ENCODE measurements around the gene GMPR2.

GMPR2 gene

GRCh38 chr14:24233538-24233866 is 773 bp downstream of the GMPR2 start:
- TF ChIP-seq POLR2AphosphoS5 (IDR thresholded peaks at IDR 0.05; ENCODE audit: borderline replicate concordance, low read depth, low read length): no peak
- TF ChIP-seq FOXP2 (optimal IDR thresholded peaks at IDR 0.05; ENCODE audit: control extremely low read depth, extremely low read length, insufficient read depth): no peak
- TF ChIP-seq EZH2 (IDR thresholded peaks at IDR 0.05): no peak
- H3K9me3 ChIP-seq (ENCODE audit: low read depth, low read length): no peaks in the 10 kb centered on the region
- no peak overlapping the region for H3K27ac ChIP-seq
- H3K9ac ChIP-seq (ENCODE audit: insufficient read length): peak overlapping the region; percentile 93
- peak overlapping the region; percentile 98 for H3K4me3 ChIP-seq
- no peak for DNase-seq (ENCODE audit: low read depth, low spot score)
- H3K36me3 ChIP-seq (ENCODE audit: insufficient read depth, low read length): peaks cover 47% of the 10 kb centered on the region

- TF ChIP-seq EZH2 (IDR thresholded peaks at IDR 0.05): no peak
- Histone ChIP-seq H3K9me3 (ENCODE audit: low read depth, low read length) (no peaks in the 10 kb centered on the region), H3K4me3 (0 out of 2 replicates have a peak overlapping the region, but pooled peaks have one; percentile 12), H3K9ac (ENCODE audit: insufficient read length) (peak overlapping the region; percentile 93), H3K36me3 (ENCODE audit: insufficient read depth, low read length) (peaks cover 56% of the 10 kb centered on the region), H3K27ac (0 out of 2 replicates have a peak overlapping the region, but pooled peaks have one; percentile 21)
- DNase-seq (ENCODE audit: low read depth, low spot score): no peak
These were observed 1.6 kb downstream of the GMPR2 start for GRCh38 chr14:24234095-24235005.

- DNase-seq (ENCODE audit: low read depth, low spot score): no peak
- H3K9ac ChIP-seq (ENCODE audit: insufficient read length): no peak overlapping the region
- H3K9me3 ChIP-seq (ENCODE audit: low read depth, low read length): no peaks in the 10 kb centered on the region
- H3K36me3 ChIP-seq (ENCODE audit: insufficient read depth, low read length): peaks cover 73% of the 10 kb centered on the region
- no peak overlapping the region for H3K4me3 ChIP-seq
- no peak for TF ChIP-seq FOXP2 (optimal IDR thresholded peaks at IDR 0.05; ENCODE audit: control extremely low read depth, extremely low read length, insufficient read depth)
- TF ChIP-seq EZH2 (IDR thresholded peaks at IDR 0.05): no peak
- no peak for TF ChIP-seq POLR2AphosphoS5 (IDR thresholded peaks at IDR 0.05; ENCODE audit: borderline replicate concordance, low read depth, low read length)
- no peak overlapping the region for H3K27ac ChIP-seq
These were observed 3.3 kb downstream of the GMPR2 start for GRCh38 chr14:24235804-24236688.

- no peak overlapping the region for H3K4me3 ChIP-seq
- no peak overlapping the region for H3K9ac ChIP-seq (ENCODE audit: insufficient read length)
- DNase-seq (ENCODE audit: low read depth, low spot score): no peak
- no peak overlapping the region for H3K27ac ChIP-seq
- no peak; the same call in 1 of the 2 replicates for TF ChIP-seq POLR2AphosphoS5 (IDR thresholded peaks at IDR 0.05; ENCODE audit: borderline replicate concordance, low read depth, low read length)
- H3K36me3 ChIP-seq (ENCODE audit: insufficient read depth, low read length): peaks cover 74% of the 10 kb centered on the region
- no peaks in the 10 kb centered on the region for H3K9me3 ChIP-seq (ENCODE audit: low read depth, low read length)
These were observed 4.1 kb downstream of the GMPR2 start for GRCh38 chr14:24236689-24237462.

- no peak overlapping the region for H3K9ac ChIP-seq (ENCODE audit: insufficient read length)
- H3K9me3 ChIP-seq (ENCODE audit: low read depth, low read length): no peaks in the 10 kb centered on the region
- no peak overlapping the region for H3K27ac ChIP-seq
- TF ChIP-seq POLR2AphosphoS5 (IDR thresholded peaks at IDR 0.05; ENCODE audit: borderline replicate concordance, low read depth, low read length) (no peak), FOXP2 (optimal IDR thresholded peaks at IDR 0.05; ENCODE audit: control extremely low read depth, extremely low read length, insufficient read depth) (no peak), EZH2 (IDR thresholded peaks at IDR 0.05) (no peak)
- H3K36me3 ChIP-seq (ENCODE audit: insufficient read depth, low read length): peaks cover 74% of the 10 kb centered on the region
- no peak overlapping the region for H3K4me3 ChIP-seq
- DNase-seq (ENCODE audit: low read depth, low spot score): no peak
These were observed 4.8 kb downstream of the GMPR2 start for GRCh38 chr14:24237463-24237955.

- no peaks in the 10 kb centered on the region for H3K9me3 ChIP-seq (ENCODE audit: low read depth, low read length)
- peaks cover 74% of the 10 kb centered on the region for H3K36me3 ChIP-seq (ENCODE audit: insufficient read depth, low read length)
- H3K4me3 ChIP-seq: no peak overlapping the region
- H3K9ac ChIP-seq (ENCODE audit: insufficient read length): no peak overlapping the region
- no peak overlapping the region for H3K27ac ChIP-seq
- DNase-seq (ENCODE audit: low read depth, low spot score): no peak
- no peak for TF ChIP-seq EZH2 (IDR thresholded peaks at IDR 0.05)
These were observed 5.4 kb downstream of the GMPR2 start for GRCh38 chr14:24238123-24238522.

- Histone ChIP-seq H3K36me3 (ENCODE audit: insufficient read depth, low read length) (peaks cover 74% of the 10 kb centered on the region), H3K9me3 (ENCODE audit: low read depth, low read length) (no peaks in the 10 kb centered on the region)
- TF ChIP-seq FOXP2 (optimal IDR thresholded peaks at IDR 0.05; ENCODE audit: control extremely low read depth, extremely low read length, insufficient read depth) (no peak), EZH2 (IDR thresholded peaks at IDR 0.05) (no peak), POLR2AphosphoS5 (IDR thresholded peaks at IDR 0.05; ENCODE audit: borderline replicate concordance, low read depth, low read length) (no peak)
These were observed 5.9 kb downstream of the GMPR2 start for GRCh38 chr14:24238527-24239037.

More at GRCh38 chr14:24238527-24239037, 5.9 kb downstream of the GMPR2 start:
- Histone ChIP-seq H3K27ac (peak overlapping the region; percentile 46; the same call in 1 of the 2 replicates), H3K4me3 (no peak overlapping the region), H3K9ac (ENCODE audit: insufficient read length) (no peak overlapping the region)
- DNase-seq (ENCODE audit: low read depth, low spot score): no peak
